Nephron progenitor cell (in vitro differentiated cells): ENCODE measurements around the gene KCNK16.

Source experiments
- DNase-seq: peaks from one replicate; pipeline ENCODE4 v3.0.0; 2021
- H3K27ac Mint-ChIP-seq: 2 replicates; pipeline ENCODE4 v1.8.0; 2021; ENCODE audit warnings: mild to moderate bottlenecking, moderate library complexity, mixed read lengths
- H3K27me3 Mint-ChIP-seq: 2 replicates; pipeline ENCODE4 v1.8.0; 2021; ENCODE audit warnings: mild to moderate bottlenecking, low read depth, mixed read lengths; ENCODE audit not compliant: poor library complexity
- H3K36me3 Mint-ChIP-seq: 2 replicates; pipeline ENCODE4 v1.8.0; 2021; ENCODE audit warnings: low read depth, mixed read lengths
- H3K4me1 Mint-ChIP-seq: 2 replicates; pipeline ENCODE4 v1.8.0; 2021; ENCODE audit warnings: mixed read lengths
- H3K4me3 Mint-ChIP-seq: 2 replicates; pipeline ENCODE4 v1.8.0; 2021; ENCODE audit warnings: mild to moderate bottlenecking, moderate library complexity, mixed read lengths
- H3K9me3 Mint-ChIP-seq: 2 replicates; pipeline ENCODE4 v1.8.0; 2021; ENCODE audit warnings: mild to moderate bottlenecking, moderate library complexity, mixed read lengths
- CTCF ChIP-seq: fragments of 200-600 bp; sonication (generic); IDR thresholded peaks from 2 replicates; pipeline ENCODE4 v1.5.0; 2021; ENCODE audit warnings: antibody characterized with exemption

The KCNK16 gene

GRCh38 chr6:39296745-39297640, 25.5 kb downstream of the KCNK16 start:
- H3K9me3 Mint-ChIP-seq, result no peaks in the 10 kb centered on the region
- no peak for TF ChIP-seq CTCF
- DNase-seq, result no peak
- no peaks in the 10 kb centered on the region for H3K36me3 Mint-ChIP-seq
- peaks cover 57% of the 10 kb centered on the region for H3K4me1 Mint-ChIP-seq
- H3K4me3 Mint-ChIP-seq, result no peak overlapping the region
- no peak overlapping the region for H3K27ac Mint-ChIP-seq
- peaks cover 33% of the 10 kb centered on the region for H3K27me3 Mint-ChIP-seq

GRCh38 chr6:39295611-39296011, 26.9 kb downstream of the KCNK16 start:
- H3K4me1 Mint-ChIP-seq, result peaks cover 63% of the 10 kb centered on the region
- TF ChIP-seq CTCF, result no peak
- H3K27me3 Mint-ChIP-seq, result peaks cover 29% of the 10 kb centered on the region
- no peak overlapping the region for H3K27ac Mint-ChIP-seq
- no peak for DNase-seq
- no peaks in the 10 kb centered on the region for H3K9me3 Mint-ChIP-seq
- H3K4me3 Mint-ChIP-seq, result no peak overlapping the region
- H3K36me3 Mint-ChIP-seq, result no peaks in the 10 kb centered on the region

DNA sequence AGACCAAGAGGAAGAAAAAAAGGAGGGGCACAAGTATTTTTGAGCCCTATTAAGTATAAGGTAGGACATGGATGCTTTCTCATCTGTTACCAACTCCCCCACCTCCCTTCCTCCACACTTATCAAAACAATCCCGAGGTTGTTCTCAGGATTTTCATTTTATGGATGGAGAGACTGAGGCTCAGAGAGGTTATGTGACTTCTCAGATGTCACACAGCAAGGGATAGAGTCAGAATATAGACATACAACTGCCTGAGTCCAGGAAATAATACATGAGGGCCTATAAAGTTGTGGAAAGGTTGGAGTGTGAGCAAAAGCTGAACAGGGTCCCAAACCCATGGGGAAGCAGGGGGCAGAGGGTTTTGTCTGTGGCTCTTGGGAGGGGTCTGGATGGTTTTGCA, 27.6 kb downstream of the KCNK16 start:
- H3K4me1 Mint-ChIP-seq, result peaks cover 63% of the 10 kb centered on the region
- no peak overlapping the region for H3K27ac Mint-ChIP-seq
- H3K36me3 Mint-ChIP-seq, result no peaks in the 10 kb centered on the region

DNA sequence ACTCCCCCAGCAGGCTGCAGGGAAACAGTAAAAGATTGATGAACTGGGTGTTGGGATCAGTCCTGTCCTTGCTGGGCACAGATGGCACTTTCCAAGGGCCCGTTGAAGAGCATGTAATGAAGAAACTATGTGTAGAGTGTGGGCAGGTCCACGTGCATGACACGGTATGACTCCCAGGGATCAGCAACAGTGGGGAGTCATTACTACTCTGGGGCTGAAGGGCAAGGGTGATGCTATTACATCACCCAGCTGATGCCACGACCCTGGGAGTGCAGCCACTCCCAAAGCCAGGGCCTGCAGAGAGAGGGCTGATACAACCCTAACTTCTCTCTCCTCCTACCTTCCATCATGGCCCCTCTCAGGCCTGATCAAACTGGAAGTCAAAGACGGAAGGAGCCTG, 28.4 kb downstream of the KCNK16 start:
- H3K27ac Mint-ChIP-seq, result no peak overlapping the region
- no peak for TF ChIP-seq CTCF
- no peaks in the 10 kb centered on the region for H3K9me3 Mint-ChIP-seq
- peaks cover 22% of the 10 kb centered on the region for H3K27me3 Mint-ChIP-seq
- no peaks in the 10 kb centered on the region for H3K36me3 Mint-ChIP-seq
- peaks cover 63% of the 10 kb centered on the region for H3K4me1 Mint-ChIP-seq
- H3K4me3 Mint-ChIP-seq, result no peak overlapping the region
- DNase-seq, result no peak

More for the DNA sequence above, 27.6 kb downstream of the KCNK16 start:
- no peak for TF ChIP-seq CTCF
- peaks cover 27% of the 10 kb centered on the region for H3K27me3 Mint-ChIP-seq
- H3K9me3 Mint-ChIP-seq, result no peaks in the 10 kb centered on the region
- no peak overlapping the region for H3K4me3 Mint-ChIP-seq
- no peak for DNase-seq

DNA sequence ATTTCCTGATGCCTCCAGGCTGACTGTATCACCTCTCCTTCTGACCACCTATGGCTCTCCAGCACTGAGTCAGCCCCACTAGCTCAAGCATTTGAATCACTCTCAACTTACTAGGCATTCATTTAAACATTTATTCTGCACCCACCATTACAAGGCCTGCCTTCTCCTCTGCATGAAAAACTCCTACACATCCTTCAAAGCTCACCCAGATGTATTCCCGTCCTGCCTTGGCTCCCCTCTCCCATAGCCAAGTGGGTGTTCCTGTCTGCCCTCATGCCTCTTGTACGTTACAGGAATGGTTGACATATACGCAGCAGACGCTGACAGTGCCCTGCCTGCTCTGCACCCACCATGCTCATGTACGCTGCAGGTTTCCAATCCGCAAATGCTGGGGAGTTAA, 29.9 kb downstream of the KCNK16 start:
- Mint-ChIP-seq H3K27ac (no peak overlapping the region), H3K9me3 (no peaks in the 10 kb centered on the region), H3K4me3 (no peak overlapping the region), H3K27me3 (peaks cover 26% of the 10 kb centered on the region), H3K4me1 (peaks cover 58% of the 10 kb centered on the region), H3K36me3 (no peaks in the 10 kb centered on the region)
- no peak for TF ChIP-seq CTCF
- DNase-seq, result no peak

DNA sequence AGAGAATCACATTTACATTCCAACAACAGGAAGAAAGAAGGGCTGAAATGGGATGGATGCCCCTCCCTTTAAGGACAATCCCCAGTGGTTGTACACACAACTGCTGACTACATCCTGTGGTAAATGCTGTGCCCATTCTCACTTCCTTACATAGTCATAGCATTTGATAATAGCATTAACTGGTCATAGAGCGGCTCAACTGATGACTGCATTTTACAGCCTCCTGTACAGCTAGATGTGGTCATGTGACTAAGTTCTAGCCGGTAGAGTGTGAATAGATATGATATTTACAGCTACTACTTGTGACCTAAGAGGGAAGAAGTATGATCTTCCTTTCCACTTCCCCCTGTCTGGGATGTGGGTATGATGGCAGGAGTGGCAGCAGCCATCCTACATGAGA, 33.0 kb downstream of the KCNK16 start:
- Mint-ChIP-seq H3K9me3 (no peaks in the 10 kb centered on the region), H3K36me3 (no peaks in the 10 kb centered on the region), H3K4me3 (no peak overlapping the region), H3K27ac (no peak overlapping the region), H3K27me3 (peaks cover 34% of the 10 kb centered on the region), H3K4me1 (peaks cover 29% of the 10 kb centered on the region)
- no peak for DNase-seq
- TF ChIP-seq CTCF, result no peak
